Muscle layer of colon (tissue), 2 donors: ENCODE measurements around the gene PIGL.
"Not testable (repeated sequence)": the region's sequence is repeated elsewhere in the genome, so short reads cannot be mapped to it uniquely, and the experiment has no call there.

ENCODE experiments used
- H3K27ac ChIP-seq: one replicate; pipeline ENCODE4 v1.7.0; 2013; ENCODE audit warnings: low read depth, mild to moderate bottlenecking, low read length, moderate library complexity
- H3K27me3 ChIP-seq, 2 donors: one replicate each; pipeline ENCODE4 v1.7.0; 2013; ENCODE audit warnings: low read length in 2 of 2, mild to moderate bottlenecking in 2 of 2; ENCODE audit not compliant: insufficient read depth in 2 of 2, control insufficient read depth in 1 of 2
- H3K36me3 ChIP-seq: one replicate; pipeline ENCODE4 v1.7.0; 2013; ENCODE audit warnings: mild to moderate bottlenecking, low read length; ENCODE audit not compliant: insufficient read depth
- H3K4me1 ChIP-seq: one replicate; pipeline ENCODE4 v1.7.0; 2013; ENCODE audit warnings: mild to moderate bottlenecking, low read length; ENCODE audit not compliant: insufficient read depth
- H3K4me3 ChIP-seq, 2 donors: one replicate each; pipeline ENCODE4 v1.7.0; 2013; ENCODE audit warnings: low read length in 2 of 2, low read depth in 1 of 2, mild to moderate bottlenecking in 1 of 2, moderate library complexity in 1 of 2
- H3K9ac ChIP-seq: one replicate; pipeline ENCODE4 v1.7.0; 2013; ENCODE audit warnings: low read length
- H3K9me3 ChIP-seq: one replicate; pipeline ENCODE4 v1.7.0; 2013; ENCODE audit warnings: mild to moderate bottlenecking, low read length
- donor health status: abdominal sarcoma.
- donor health status: Adenocarcinoma of cecum.

The PIGL gene

DNA sequence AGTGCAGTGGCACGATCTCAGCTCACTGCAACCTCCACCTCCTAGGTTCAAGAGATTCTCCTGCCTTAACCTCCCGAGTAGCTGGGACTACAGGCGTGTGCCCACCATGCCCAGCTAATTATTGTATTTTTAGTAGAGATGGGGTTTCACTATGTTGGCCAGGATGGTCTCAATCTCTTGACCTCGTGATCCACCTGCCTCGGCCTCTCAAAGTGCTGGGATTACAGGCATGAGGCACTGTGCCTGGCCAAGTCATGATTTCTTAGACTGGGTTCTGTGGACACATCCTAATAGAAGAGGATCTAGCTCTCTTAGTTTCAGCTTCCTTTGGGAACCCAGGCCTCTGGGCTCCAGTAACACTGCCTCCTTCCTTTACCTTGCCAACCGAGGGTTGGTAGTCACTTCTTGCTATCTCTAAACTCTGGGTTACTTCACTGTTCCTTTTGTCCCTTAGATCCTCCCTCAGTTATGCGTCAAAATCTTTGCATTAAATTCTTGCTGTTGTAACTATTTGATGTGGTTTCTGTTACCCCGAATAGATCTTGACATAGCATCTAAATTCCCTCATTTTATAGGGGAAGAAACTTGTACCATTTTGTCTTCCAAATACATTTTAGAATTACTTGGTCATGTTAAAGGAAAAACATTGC, 13.0 kb downstream of the PIGL start:
- not testable (repeated sequence) for H3K27ac ChIP-seq, H3K36me3 ChIP-seq, H3K4me3 ChIP-seq, H3K4me1 ChIP-seq, H3K27me3 ChIP-seq, H3K9ac ChIP-seq, H3K9me3 ChIP-seq

GRCh38 chr17:16232391-16232790, 15.4 kb downstream of the PIGL start:
- H3K4me1 ChIP-seq = no peaks in the 10 kb centered on the region
- H3K9ac ChIP-seq = no peak overlapping the region

GRCh38 chr17:16239931-16240330, 22.9 kb downstream of the PIGL start:
- H3K27ac ChIP-seq = no peak overlapping the region
- no peaks in the 10 kb centered on the region for H3K27me3 ChIP-seq
- no peaks in the 10 kb centered on the region for H3K36me3 ChIP-seq
- no peaks in the 10 kb centered on the region for H3K9me3 ChIP-seq
- no peaks in the 10 kb centered on the region for H3K4me1 ChIP-seq
- H3K9ac ChIP-seq = no peak overlapping the region
- H3K4me3 ChIP-seq = no peak overlapping the region

More at GRCh38 chr17:16232391-16232790, 15.4 kb downstream of the PIGL start:
- Histone ChIP-seq H3K9me3 (no peaks in the 10 kb centered on the region), H3K4me3 (no peak overlapping the region), H3K27me3 (no peaks in the 10 kb centered on the region), H3K36me3 (no peaks in the 10 kb centered on the region), H3K27ac (no peak overlapping the region)

- Histone ChIP-seq H3K9ac (no peak overlapping the region), H3K4me3 (no peak overlapping the region), H3K9me3 (no peaks in the 10 kb centered on the region), H3K36me3 (no peaks in the 10 kb centered on the region), H3K27me3 (no peaks in the 10 kb centered on the region), H3K27ac (no peak overlapping the region), H3K4me1 (no peaks in the 10 kb centered on the region)
Measured at GRCh38 chr17:16241906-16242399, 24.9 kb downstream of the PIGL start.

- Histone ChIP-seq H3K36me3 (no peaks in the 10 kb centered on the region), H3K27ac (no peak overlapping the region), H3K9ac (no peak overlapping the region), H3K4me3 (no peak overlapping the region), H3K4me1 (no peaks in the 10 kb centered on the region), H3K9me3 (no peaks in the 10 kb centered on the region), H3K27me3 (no peaks in the 10 kb centered on the region)
Measured at GRCh38 chr17:16243385-16243784, 26.4 kb downstream of the PIGL start.

GRCh38 chr17:16243801-16244567, 27.0 kb downstream of the PIGL start:
- Histone ChIP-seq H3K27ac (no peak overlapping the region), H3K9ac (no peak overlapping the region), H3K27me3 (no peaks in the 10 kb centered on the region), H3K4me1 (no peaks in the 10 kb centered on the region), H3K9me3 (no peaks in the 10 kb centered on the region), H3K4me3 (no peak overlapping the region), H3K36me3 (no peaks in the 10 kb centered on the region)

GRCh38 chr17:16247586-16247984, 30.6 kb downstream of the PIGL start:
- Histone ChIP-seq H3K4me1 (no peaks in the 10 kb centered on the region), H3K27ac (no peak overlapping the region), H3K9ac (no peak overlapping the region), H3K9me3 (no peaks in the 10 kb centered on the region), H3K36me3 (no peaks in the 10 kb centered on the region), H3K4me3 (no peak overlapping the region), H3K27me3 (no peaks in the 10 kb centered on the region)

DNA sequence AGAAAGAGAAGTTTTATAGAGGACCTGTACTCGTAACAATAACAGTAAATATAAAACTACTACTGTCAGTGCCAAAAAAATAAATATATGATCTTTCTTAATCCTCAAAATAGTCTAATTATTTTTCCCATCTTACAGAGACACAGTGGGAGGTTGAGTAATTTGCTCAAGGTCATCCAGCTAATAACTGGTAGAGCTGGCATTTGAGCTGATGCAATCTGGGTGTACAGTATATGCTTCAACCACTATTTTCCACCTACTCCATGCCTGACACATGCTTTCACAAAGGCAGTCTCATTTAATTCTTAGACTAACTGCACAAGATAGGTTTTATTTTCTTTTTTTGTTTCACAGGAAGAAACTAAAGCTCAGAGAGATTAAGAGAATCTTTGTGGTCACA, 33.6 kb downstream of the PIGL start:
- no peaks in the 10 kb centered on the region for H3K27me3 ChIP-seq
- H3K36me3 ChIP-seq = no peaks in the 10 kb centered on the region
- peaks cover 9% of the 10 kb centered on the region for H3K4me1 ChIP-seq
- no peaks in the 10 kb centered on the region for H3K9me3 ChIP-seq
- no peak overlapping the region for H3K4me3 ChIP-seq
- H3K9ac ChIP-seq = no peak overlapping the region
- H3K27ac ChIP-seq = no peak overlapping the region

- Histone ChIP-seq H3K9ac (no peak overlapping the region), H3K9me3 (no peaks in the 10 kb centered on the region), H3K27ac (no peak overlapping the region), H3K36me3 (no peaks in the 10 kb centered on the region), H3K27me3 (no peaks in the 10 kb centered on the region), H3K4me3 (no peak overlapping the region), H3K4me1 (peaks cover 13% of the 10 kb centered on the region)
Measured at GRCh38 chr17:16251043-16251442, 34.0 kb downstream of the PIGL start.

- Histone ChIP-seq H3K36me3 (no peaks in the 10 kb centered on the region), H3K9ac (no peak overlapping the region), H3K9me3 (no peaks in the 10 kb centered on the region), H3K27ac (no peak overlapping the region), H3K4me1 (peaks cover 17% of the 10 kb centered on the region), H3K4me3 (no peak overlapping the region), H3K27me3 (no peaks in the 10 kb centered on the region)
Measured at GRCh38 chr17:16251556-16251955, 34.5 kb downstream of the PIGL start.

GRCh38 chr17:16254773-16255400, 37.9 kb downstream of the PIGL start:
- H3K4me1 ChIP-seq = peaks cover 17% of the 10 kb centered on the region
- no peaks in the 10 kb centered on the region for H3K27me3 ChIP-seq
- no peaks in the 10 kb centered on the region for H3K36me3 ChIP-seq
- H3K27ac ChIP-seq = no peak overlapping the region
- no peak overlapping the region for H3K4me3 ChIP-seq
- no peak overlapping the region for H3K9ac ChIP-seq
- no peaks in the 10 kb centered on the region for H3K9me3 ChIP-seq
